Right forelimb (tissue), 1 donor: ENCODE data around the gene RGS14.

Experiments
- DNase-seq: peaks from one replicate; pipeline ENCODE4 v3.0.0-alpha.2; 2018

The RGS14 gene

GRCh38 chr5:177384134-177384533, 26.4 kb downstream of the RGS14 start, which contains the start of gene SLC34A1:
SLC34A1 (plus strand) TSS chr5:177384434; CDS start chr5:177385742, 1,308 bp downstream.
- no peak for DNase-seq

- DNase-seq: no peak
These were observed 28.0 kb downstream of the RGS14 start for GRCh38 chr5:177385720-177386119.

GRCh38 chr5:177386542-177386941, 28.8 kb downstream of the RGS14 start:
- DNase-seq: no peak

GRCh38 chr5:177387405-177387804, 29.7 kb downstream of the RGS14 start:
- no peak for DNase-seq

GRCh38 chr5:177388521-177389052, 30.9 kb downstream of the RGS14 start:
- DNase-seq: no peak

GRCh38 chr5:177389241-177390169, 31.8 kb downstream of the RGS14 start:
- no peak for DNase-seq

GRCh38 chr5:177390363-177391300, 32.9 kb downstream of the RGS14 start:
- DNase-seq: peak; percentile 91

GRCh38 chr5:177392765-177393164, 35.0 kb downstream of the RGS14 start:
- no peak for DNase-seq

GRCh38 chr5:177393206-177393765, 35.6 kb downstream of the RGS14 start:
- DNase-seq: no peak

- DNase-seq: no peak
These were observed 36.3 kb downstream of the RGS14 start for GRCh38 chr5:177393990-177394389.

GRCh38 chr5:177396078-177396477, 38.4 kb downstream of the RGS14 start:
- DNase-seq: no peak

- DNase-seq: no peak
These were observed 39.1 kb downstream of the RGS14 start for GRCh38 chr5:177396807-177397206.

GRCh38 chr5:177397875-177398390, 40.2 kb downstream of the RGS14 start:
- no peak for DNase-seq

GRCh38 chr5:177399997-177400868, 42.5 kb downstream of the RGS14 start, which contains the start of gene PFN3:
PFN3 (minus strand) TSS chr5:177400661; CDS start chr5:177400576, 85 bp downstream.
- DNase-seq: peak; percentile 74

- DNase-seq: no peak
These were observed 44.7 kb downstream of the RGS14 start for GRCh38 chr5:177402271-177403043.

- DNase-seq: no peak
These were observed 45.5 kb downstream of the RGS14 start for GRCh38 chr5:177403102-177403791.

GRCh38 chr5:177403792-177404640, 46.3 kb downstream of the RGS14 start:
- peak; percentile 88 for DNase-seq

- no peak for DNase-seq
These were observed 47.0 kb downstream of the RGS14 start for GRCh38 chr5:177404641-177405179.

GRCh38 chr5:177405312-177405711, 47.6 kb downstream of the RGS14 start:
- DNase-seq: no peak
